GM23338 (cell line): ENCODE measurements around the gene ANAPC7. TPM values are rescaled to one million over a fixed set of nuclear protein-coding genes. Genes with fewer than 3 reads are reported as not detected.

Source experiments
- ATAC-seq: fragments of 200-7000 bp; cut with Tn5 transposase; 3 replicates; pipeline ENCODE4 v1.9.1; 2020
- DNase-seq: peaks from one replicate; pipeline ENCODE4 v3.0.0-alpha.2; 2015; ENCODE audit warnings: low spot score
- H2AFZ ChIP-seq: fragments of 200-600 bp; sonication (generic); 2 replicates; pipeline ENCODE4 v1.8.0; 2016; ENCODE audit warnings: antibody characterized with exemption, mild to moderate bottlenecking, moderate library complexity
- H3F3A ChIP-seq: fragments of 200-600 bp; sonication (generic); replicated peaks from 2 replicates; pipeline ENCODE4 v1.8.0; 2017; ENCODE audit warnings: antibody characterized with exemption, mixed run types, low read depth
- H3K27ac ChIP-seq: fragments of 200-600 bp; sonication (generic); 2 replicates; pipeline ENCODE4 v1.6.1; 2016; ENCODE audit warnings: low read depth
- H3K27me3 ChIP-seq: fragments of 200-600 bp; sonication (generic); 2 replicates; pipeline ENCODE4 v1.8.0; 2016; ENCODE audit warnings: mild to moderate bottlenecking, mixed run types, moderate library complexity; ENCODE audit not compliant: insufficient read depth
- H3K36me3 ChIP-seq: fragments of 200-600 bp; sonication (generic); 2 replicates; pipeline ENCODE4 v1.8.0; 2016; ENCODE audit warnings: mild to moderate bottlenecking; ENCODE audit not compliant: insufficient read depth
- H3K4me1 ChIP-seq: fragments of 200-600 bp; sonication (generic); 2 replicates; pipeline ENCODE4 v1.8.0; 2016; ENCODE audit warnings: mild to moderate bottlenecking, moderate library complexity; ENCODE audit not compliant: insufficient read depth
- H3K4me2 ChIP-seq: fragments of 200-600 bp; sonication (generic); 2 replicates; pipeline ENCODE4 v1.7.1; 2017; ENCODE audit warnings: mixed run types
- H3K4me3 ChIP-seq: fragments of 200-600 bp; sonication (generic); 2 replicates; pipeline ENCODE4 v1.6.1; 2016; ENCODE audit warnings: mixed run types
- H3K79me2 ChIP-seq: fragments of 200-600 bp; sonication (generic); replicated peaks from 2 replicates; pipeline ENCODE4 v1.8.0; 2017; ENCODE audit warnings: mild to moderate bottlenecking; ENCODE audit not compliant: insufficient read depth
- H3K9me2 ChIP-seq: fragments of 200-600 bp; sonication (generic); 2 replicates; pipeline ENCODE4 v1.8.0; 2017; ENCODE audit not compliant: insufficient read depth
- H4K20me1 ChIP-seq: fragments of 200-600 bp; sonication (generic); replicated peaks from 2 replicates; pipeline ENCODE4 v1.8.0; 2017; ENCODE audit warnings: mild to moderate bottlenecking; ENCODE audit not compliant: insufficient read depth
- H3K27ac Mint-ChIP-seq: 2 replicates; pipeline ENCODE4 v1.8.0; 2020; ENCODE audit warnings: inconsistent platforms, mild to moderate bottlenecking, moderate library complexity, mixed read lengths
- H3K27me3 Mint-ChIP-seq: 3 replicates; pipeline ENCODE4 v1.8.0; 2022; ENCODE audit warnings: low read depth, mild to moderate bottlenecking, moderate library complexity, mixed read lengths, inconsistent platforms; ENCODE audit not compliant: insufficient read depth, poor library complexity
- H3K36me3 Mint-ChIP-seq: 3 replicates; pipeline ENCODE4 v1.8.0; 2021; ENCODE audit warnings: low read depth, mild to moderate bottlenecking, inconsistent platforms, moderate library complexity, mixed read lengths
- H3K4me1 Mint-ChIP-seq: 3 replicates; pipeline ENCODE4 v1.8.0; 2020; ENCODE audit warnings: mild to moderate bottlenecking, inconsistent platforms, mixed read lengths
- H3K4me3 Mint-ChIP-seq: 3 replicates; pipeline ENCODE4 v1.8.0; 2021; ENCODE audit warnings: moderate library complexity, mild to moderate bottlenecking, inconsistent platforms, mixed read lengths
- H3K9me3 Mint-ChIP-seq: 3 replicates; pipeline ENCODE4 v1.8.0; 2020; ENCODE audit warnings: moderate library complexity, mild to moderate bottlenecking, inconsistent platforms, mixed read lengths
- CREB1 ChIP-seq: fragments of 250-450 bp; sonication (Bioruptor Pico); IDR thresholded peaks from 2 replicates; pipeline ENCODE4 v1.5.0; 2020; ENCODE audit warnings: low read depth, mild to moderate bottlenecking, moderate library complexity
- CTCF ChIP-seq, 2 experiments: fragments of 200-600 bp in 1 of 2; sonication (generic) in 1 of 2; conservative IDR thresholded peaks; 2 replicates each; pipeline versions ENCODE4 v1.5.1 to v1.6.1; 2016 to 2017; ENCODE audit warnings: antibody characterized with exemption in 2 of 2, low read depth in 2 of 2, mild to moderate bottlenecking in 2 of 2, moderate library complexity in 1 of 2
- ETS1 ChIP-seq: IDR thresholded peaks from 2 replicates; pipeline ENCODE4 v1.6.1; 2016; ENCODE audit warnings: antibody characterized with exemption
- EZH2 ChIP-seq: fragments of 200-600 bp; sonication (generic); IDR thresholded peaks from one replicate; pipeline ENCODE4 v1.8.0; 2017; ENCODE audit warnings: antibody characterized with exemption, mild to moderate bottlenecking, low read depth; ENCODE audit not compliant: unreplicated experiment
- EZH2phosphoT487 ChIP-seq: fragments of 200-600 bp; sonication (generic); IDR thresholded peaks from one replicate; pipeline ENCODE4 v1.8.1; 2018; ENCODE audit warnings: antibody characterized with exemption; ENCODE audit not compliant: unreplicated experiment
- JUNB ChIP-seq: IDR thresholded peaks from one replicate; pipeline ENCODE4 v1.6.1; 2016; ENCODE audit warnings: antibody characterized with exemption; ENCODE audit not compliant: unreplicated experiment
- NANOG ChIP-seq: IDR thresholded peaks from 2 replicates; pipeline ENCODE4 v1.6.1; 2016; ENCODE audit warnings: antibody characterized with exemption, borderline replicate concordance
- POLR2AphosphoS5 ChIP-seq: IDR thresholded peaks from 2 replicates; pipeline ENCODE4 v1.6.1; 2016; ENCODE audit warnings: antibody characterized with exemption, low read depth
- REST ChIP-seq: IDR thresholded peaks from one replicate; pipeline ENCODE4 v1.6.1; 2018; ENCODE audit warnings: antibody characterized with exemption; ENCODE audit not compliant: unreplicated experiment
- STAT1 ChIP-seq: IDR thresholded peaks from one replicate; pipeline ENCODE4 v1.6.1; 2016; ENCODE audit warnings: antibody characterized with exemption; ENCODE audit not compliant: unreplicated experiment
- ZNF114 ChIP-seq: fragments of 250-450 bp; sonication (Bioruptor Pico); IDR thresholded peaks from 2 replicates; pipeline ENCODE4 v1.5.0; 2020; ENCODE audit warnings: mild to moderate bottlenecking, moderate library complexity
- ZNF331 ChIP-seq: fragments of 250-450 bp; sonication (Bioruptor Pico); IDR thresholded peaks from 2 replicates; pipeline ENCODE4 v1.5.0; 2020; ENCODE audit warnings: low read depth, mild to moderate bottlenecking, moderate library complexity
- ZNF462 ChIP-seq: fragments of 250-450 bp; sonication (Bioruptor Pico); IDR thresholded peaks from 2 replicates; pipeline ENCODE4 v1.5.0; 2020; ENCODE audit warnings: mild to moderate bottlenecking, moderate library complexity
- polyA plus RNA-seq: library from polyadenylated mRNA; unstranded; fragments of >200 nt; fragmentation: Nextera tagmentation; extraction: Ambion mirVana; gene quantifications from 2 replicates; pipeline ENCODE4 v1.2.1, GENCODE V29; 2016
- total RNA-seq: library from RNA; depleted of rRNA; stranded (reverse); fragments of >200 nt; shearing (Covaris generic); gene quantifications from 2 replicates; pipeline ENCODE4 v1.2.3, GENCODE V29; 2014

ANAPC7 gene
- total and polyA plus RNA-seq, 2 experiments from 2014 or later: 71.0 to 99.3 TPM

GRCh38 chr12:110424237-110424636, 20.7 kb upstream of the ANAPC7 start (continued):
- TF ChIP-seq REST (no peak), CREB1 (CRISPR knock-in tag) (no peak), JUNB (no peak), EZH2 (no peak), STAT1 (no peak), ETS1 (no peak), EZH2phosphoT487 (no peak)

- H4K20me1 ChIP-seq: no peaks in the 10 kb centered on the region
- H3K4me1 Mint-ChIP-seq: peaks cover 8% of the 10 kb centered on the region; the same call in 2 of the 3 replicates
- peak overlapping the region; percentile 40; the same call in 1 of the 2 replicates for H2AFZ ChIP-seq
- H3K4me3 Mint-ChIP-seq: no peak overlapping the region
- peaks cover 4% of the 10 kb centered on the region; the same call in 1 of the 2 replicates for H3K4me1 ChIP-seq
- ATAC-seq (no peak), DNase-seq (no peak)
- no peaks in the 10 kb centered on the region for H3K79me2 ChIP-seq
- H3K27ac ChIP-seq: no peak overlapping the region
- no peaks in the 10 kb centered on the region for H3K27me3 ChIP-seq
- no peak overlapping the region for H3K4me3 ChIP-seq
- no peak overlapping the region for H3K4me2 ChIP-seq
- no peak overlapping the region for H3K27ac Mint-ChIP-seq
- H3K27me3 Mint-ChIP-seq: peaks cover 1% of the 10 kb centered on the region
- H3K9me2 ChIP-seq: no peaks in the 10 kb centered on the region
- no peaks in the 10 kb centered on the region for H3K9me3 Mint-ChIP-seq
- no peaks in the 10 kb centered on the region for H3K36me3 ChIP-seq
- no peaks in the 10 kb centered on the region for H3K36me3 Mint-ChIP-seq
- H3F3A ChIP-seq: peaks cover 6% of the 10 kb centered on the region; the same call in 1 of the 2 replicates
- TF ChIP-seq EZH2phosphoT487: no peak
- no peak for TF ChIP-seq NANOG
- TF ChIP-seq CTCF (conservative IDR thresholded peaks at IDR 0.05; ENCODE audit: low read depth in 2 of 2): no peak
- TF ChIP-seq CREB1 (CRISPR knock-in tag): no peak
- no peak for TF ChIP-seq JUNB
- no peak for TF ChIP-seq STAT1
- TF ChIP-seq ZNF114 (CRISPR knock-in tag): no peak
- no peak for TF ChIP-seq ZNF331 (CRISPR knock-in tag)
- TF ChIP-seq ZNF462: no peak
- TF ChIP-seq POLR2AphosphoS5: no peak
These were observed 18.2 kb upstream of the ANAPC7 start for GRCh38 chr12:110421701-110422100.
